Measurements from ENCODE around the gene EEF2KMT. TPM values are rescaled to one million over a fixed set of nuclear protein-coding genes. Genes with fewer than 3 reads are reported as not detected.
"Not testable (repeated sequence)": the region's sequence is repeated elsewhere in the genome, so short reads cannot be mapped to it uniquely, and the experiment has no call there.

Gene EEF2KMT
- total and polyA plus RNA-seq, 2 of the 4 experiments (the other 2 are of a cell fraction): 14.1 to 19.0 TPM

DNA sequence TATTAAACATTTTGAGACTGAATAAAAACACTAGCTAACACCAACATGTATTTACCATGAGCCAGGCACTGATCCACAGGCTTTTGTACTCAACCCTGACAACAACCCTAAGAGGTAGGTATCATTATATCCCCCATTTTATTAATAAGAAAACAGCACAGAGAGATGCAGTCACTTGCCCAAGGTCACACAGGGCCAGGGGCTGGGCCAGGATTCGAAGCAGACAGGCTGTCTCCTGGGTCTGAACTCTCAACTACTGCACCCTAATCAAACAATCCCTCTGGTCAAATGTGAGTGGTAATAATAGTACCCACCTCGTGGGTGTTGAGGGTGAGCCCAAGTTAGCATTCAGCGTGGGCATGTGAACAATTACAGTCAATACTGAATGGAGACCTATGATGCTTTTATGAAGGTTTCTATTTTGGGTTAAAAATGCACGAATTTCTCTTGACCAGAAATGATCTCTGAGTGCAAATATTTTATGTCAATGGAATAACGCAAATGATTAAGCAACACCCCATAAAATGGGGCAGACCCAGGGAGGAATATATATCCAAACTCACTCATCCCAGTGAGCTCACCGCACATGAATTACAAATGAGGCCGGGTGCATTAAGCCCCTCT, 1.0 kb downstream of the EEF2KMT start:
- POLR2A ChIA-PET (ENCODE audit: unreplicated experiment); H3K9me1 ChIP-seq (ENCODE audit: insufficient read depth, low read length); in situ Hi-C loops (cut with MboI; ENCODE audit: low sequenced_read_pairs); H2BK20ac ChIP-seq (ENCODE audit: low read depth, low read length); dilution Hi-C loops (cut with HindIII; ENCODE audit: low sequenced_read_pairs, unreplicated experiment); H3K27me3 ChIP-seq (ENCODE audit: control insufficient read depth, insufficient read depth, low read length); H3K18ac ChIP-seq (ENCODE audit: low read depth, low read length); ATAC-seq (ENCODE audit: low read depth); H3K14ac ChIP-seq (replicated peaks; ENCODE audit: low read depth, low read length); BruUV-seq (replicated peaks); H4K5ac ChIP-seq (ENCODE audit: low read depth, low read length); H2BK15ac ChIP-seq (ENCODE audit: low read depth, low read length); H4K20me1 ChIP-seq (ENCODE audit: insufficient read depth, low read length); H2AK9ac ChIP-seq (replicated peaks; ENCODE audit: low read depth, low read length, poor library complexity); H3K4me1 ChIP-seq (ENCODE audit: control insufficient read depth, insufficient read depth, low read length); H2BK5ac ChIP-seq (ENCODE audit: low read depth, low read length, poor library complexity, severe bottlenecking); H4K8ac ChIP-seq (ENCODE audit: low read depth in 2 of 2, low read length in 2 of 2); H3K36me3 ChIP-seq (ENCODE audit: control insufficient read depth, insufficient read depth, low read length); H2AFZ ChIP-seq (replicated peaks; ENCODE audit: low read length, poor library complexity); H3K79me1 ChIP-seq (ENCODE audit: low read depth in 1 of 2, low read length in 2 of 2); H3K9me3 ChIP-seq (ENCODE audit: control insufficient read depth, insufficient read depth, low read length); H4K91ac ChIP-seq (ENCODE audit: insufficient read depth, low read depth, low read length); CTCF ChIA-PET: not testable (repeated sequence)
- intact Hi-C loops (cut with micrococcal nuclease): loop anchor here (10.0 kb wide), 2 partner anchors 142 to 1548 kb away; partner anchors contain the start of gene SEC14L5
- WGBS, 2 experiments (ENCODE audit: extremely low coverage in 2 of 2, insufficient read length in 1 of 2): no CpG with 5 or more reads among the region's 7 CpGs
- peak overlapping the region; percentile 51; the same call in 1 of the 2 replicates for H3K23ac ChIP-seq (ENCODE audit: low read depth, low read length)
- H2BK120ac ChIP-seq (ENCODE audit: low read depth, low read length): peak overlapping the region; percentile 19; the same call in 1 of the 2 replicates
- peak overlapping the region; percentile 78 for H3K4me3 ChIP-seq (ENCODE audit: insufficient read depth, low read depth, low read length)
- H3K27ac ChIP-seq (ENCODE audit: insufficient read depth, low read length): peak overlapping the region; percentile 13
- peak overlapping the region; percentile 92 for H3K4me2 ChIP-seq (ENCODE audit: low read depth, low read length)
- peak; percentile 65 for TF ChIP-seq CEBPB (IDR thresholded peaks at IDR 0.05; ENCODE audit: low read depth, low read length)
- H3K56ac ChIP-seq (ENCODE audit: extremely low read depth, insufficient read depth, low read length): peak overlapping the region; percentile 30
- H3K4ac ChIP-seq (ENCODE audit: low read depth, low read length): 0 out of 2 replicates have a peak overlapping the region, but pooled peaks have one; percentile 75
- H3K9ac ChIP-seq (ENCODE audit: low read depth, low read length): peak overlapping the region; percentile 96
- peak overlapping the region; percentile 28; the same call in 1 of the 2 replicates for H2AK5ac ChIP-seq (ENCODE audit: low read depth, low read length)
- DNase-seq: peak; percentile 20

DNA sequence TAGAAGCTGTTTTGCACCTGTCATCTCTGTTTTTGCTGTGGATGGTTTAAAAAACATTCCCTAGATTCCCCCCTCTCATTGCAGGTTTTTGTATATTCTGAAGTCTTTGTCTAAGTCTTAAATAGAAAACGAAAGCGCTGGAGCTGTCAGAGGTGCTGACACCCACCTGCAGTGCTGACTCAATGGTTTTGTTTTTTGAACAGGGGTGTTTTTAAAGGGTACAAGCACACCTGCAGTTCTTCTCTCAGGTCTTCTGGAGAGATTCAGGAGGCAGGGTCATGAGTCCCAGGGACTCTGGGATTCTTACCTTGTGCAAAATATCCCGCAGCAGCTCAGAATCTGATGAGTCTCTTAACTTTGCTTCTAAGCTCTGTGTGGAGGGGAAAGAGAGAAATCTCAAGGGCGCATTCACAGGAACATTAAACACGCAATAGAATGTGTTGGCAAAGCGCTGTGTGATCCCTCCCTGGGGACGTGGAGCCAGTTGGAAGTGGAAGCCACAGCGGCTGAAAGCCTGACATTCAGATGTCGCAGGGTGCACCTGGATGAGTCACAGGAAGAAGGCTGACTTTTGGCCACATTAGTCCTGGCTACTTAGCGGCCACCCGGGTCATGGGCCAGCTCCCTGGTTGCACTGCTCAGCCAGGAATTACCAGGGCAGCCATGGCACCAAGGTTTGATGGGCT, 2.3 kb downstream of the EEF2KMT start:
- H3K4me1 ChIP-seq (ENCODE audit: control insufficient read depth, insufficient read depth, low read length): not testable (repeated sequence)

More for the DNA sequence above, 2.3 kb downstream of the EEF2KMT start:
- H4K8ac ChIP-seq (ENCODE audit: low read depth in 2 of 2, low read length in 2 of 2); H2BK5ac ChIP-seq (ENCODE audit: low read depth, low read length, poor library complexity, severe bottlenecking); H2AFZ ChIP-seq (replicated peaks; ENCODE audit: low read length, poor library complexity); BruUV-seq (replicated peaks); H3K4ac ChIP-seq (ENCODE audit: low read depth, low read length); H3K56ac ChIP-seq (ENCODE audit: extremely low read depth, insufficient read depth, low read length); H4K91ac ChIP-seq (ENCODE audit: insufficient read depth, low read depth, low read length); H3K9ac ChIP-seq (ENCODE audit: low read depth, low read length); in situ Hi-C loops (cut with MboI; ENCODE audit: low sequenced_read_pairs); ATAC-seq (ENCODE audit: low read depth); H2AK9ac ChIP-seq (replicated peaks; ENCODE audit: low read depth, low read length, poor library complexity); H3K23ac ChIP-seq (ENCODE audit: low read depth, low read length); H3K18ac ChIP-seq (ENCODE audit: low read depth, low read length); DNase-seq; H4K20me1 ChIP-seq (ENCODE audit: insufficient read depth, low read length); H3K9me1 ChIP-seq (ENCODE audit: insufficient read depth, low read length); H3K9me3 ChIP-seq (ENCODE audit: control insufficient read depth, insufficient read depth, low read length); H2AK5ac ChIP-seq (ENCODE audit: low read depth, low read length); H3K79me1 ChIP-seq (ENCODE audit: low read depth in 1 of 2, low read length in 2 of 2); H3K4me2 ChIP-seq (ENCODE audit: low read depth, low read length); H3K36me3 ChIP-seq (ENCODE audit: control insufficient read depth, insufficient read depth, low read length); H3K14ac ChIP-seq (replicated peaks; ENCODE audit: low read depth, low read length); H2BK15ac ChIP-seq (ENCODE audit: low read depth, low read length); H2BK20ac ChIP-seq (ENCODE audit: low read depth, low read length); H3K4me3 ChIP-seq (ENCODE audit: insufficient read depth, low read depth, low read length); H2BK120ac ChIP-seq (ENCODE audit: low read depth, low read length); H3K27me3 ChIP-seq (ENCODE audit: control insufficient read depth, insufficient read depth, low read length); dilution Hi-C loops (cut with HindIII; ENCODE audit: low sequenced_read_pairs, unreplicated experiment); H4K5ac ChIP-seq (ENCODE audit: low read depth, low read length); POLR2A ChIA-PET (ENCODE audit: unreplicated experiment); H3K27ac ChIP-seq (ENCODE audit: insufficient read depth, low read length): not testable (repeated sequence)
- intact Hi-C loops (cut with micrococcal nuclease): loop anchor here (10.0 kb wide), 2 partner anchors 140 to 1550 kb away; partner anchors contain the start of gene SEC14L5
- 90% methylated on average over 2 of the region's 11 CpGs; no CpG with 5 or more reads in 1 of the 2 experiments for WGBS, 2 experiments (ENCODE audit: extremely low coverage in 2 of 2, insufficient read length in 1 of 2)
- CTCF ChIA-PET: interaction anchor here (1.4 kb wide), 1 partner anchor 10 kb away, joined by 3 read pairs; no protein-coding TSS in a partner anchor
